A673 (cell line): Measurements from ENCODE around the gene GID4. TPM values are rescaled to one million over a fixed set of nuclear protein-coding genes. Genes with fewer than 3 reads are reported as not detected.

ENCODE experiments used
- BruUV-seq: library from RNA; stranded (reverse); fragments of 400-500 nt; replicated peaks from 2 replicates; lab custom pipeline; 2021; lab: Mats Ljungman, UMichigan
- CTCF ChIA-PET: fragments of 300-600 bp; sonication (Branson Sonifier 250); formaldehyde crosslinking; loops from one replicate; lab custom pipeline; 2022; ENCODE audit warnings: antibody characterized with exemption; lab: Charles Lee
- POLR2A ChIA-PET: fragments of 300-600 bp; sonication (Branson Sonifier 250); formaldehyde crosslinking; loops from one replicate; lab custom pipeline; 2022; ENCODE audit warnings: antibody characterized with exemption; ENCODE audit not compliant: low non-redundant PET; lab: Charles Lee
- DNase-seq: peaks from one replicate; pipeline ENCODE4 v3.0.0-alpha.2; 2015; ENCODE audit warnings: low spot score
- H3K27ac ChIP-seq: fragments of 200-600 bp; sonication (generic); 2 replicates; pipeline ENCODE4 v1.5.1; 2016; ENCODE audit warnings: mixed run types, low read depth, mild to moderate bottlenecking, mixed read lengths, antibody characterized with exemption, low read length; ENCODE audit not compliant: poor library complexity, severe bottlenecking
- H3K27me3 ChIP-seq: fragments of 200-600 bp; sonication (generic); replicated peaks from 2 replicates; pipeline ENCODE4 v1.6.1; 2017; ENCODE audit warnings: mixed run types, low read depth, mild to moderate bottlenecking, mixed read lengths, antibody characterized with exemption, low read length; ENCODE audit not compliant: insufficient read depth, poor library complexity
- H3K36me3 ChIP-seq: fragments of 200-600 bp; sonication (generic); 2 replicates; pipeline ENCODE4 v1.6.1; 2016; ENCODE audit warnings: mixed run types, mild to moderate bottlenecking, mixed read lengths, antibody characterized with exemption, low read length; ENCODE audit not compliant: insufficient read depth, poor library complexity, severe bottlenecking
- H3K4me1 ChIP-seq: fragments of 200-600 bp; sonication (generic); 2 replicates; pipeline ENCODE4 v1.6.1; 2017; ENCODE audit warnings: mixed run types, mild to moderate bottlenecking, mixed read lengths, antibody characterized with exemption, low read length; ENCODE audit not compliant: insufficient read depth, poor library complexity, severe bottlenecking
- H3K4me3 ChIP-seq: fragments of 200-600 bp; sonication (generic); 2 replicates; pipeline ENCODE4 v1.5.1; 2016; ENCODE audit warnings: low read depth, mixed run types, mild to moderate bottlenecking, mixed read lengths, low read length; ENCODE audit not compliant: poor library complexity, severe bottlenecking
- H3K9me3 ChIP-seq: fragments of 200-600 bp; sonication (generic); 2 replicates; pipeline ENCODE4 v1.6.1; 2016; ENCODE audit warnings: mixed run types, low read depth, mild to moderate bottlenecking, mixed read lengths, antibody characterized with exemption, low read length; ENCODE audit not compliant: poor library complexity, severe bottlenecking
- EZH2 ChIP-seq: fragments of 200-600 bp; sonication (generic); IDR thresholded peaks from 2 replicates; pipeline ENCODE4 v1.6.1; 2017; ENCODE audit warnings: borderline replicate concordance, low read depth, mild to moderate bottlenecking, mixed read lengths, antibody characterized with exemption, low read length; ENCODE audit not compliant: poor library complexity, severe bottlenecking
- intact Hi-C: fragments of 100-400 bp; cut with micrococcal nuclease; formaldehyde crosslinking; loops from one replicate; pipeline ENCODE4 v1.10.0; 2022; ENCODE audit not compliant: unreplicated experiment
- total RNA-seq: library from RNA; stranded (reverse); gene quantifications from 2 replicates; pipeline ENCODE4 v1.2.3, GENCODE V29; 2021
- TF ChIP-seq, protein P1 (sequence below): fragments of 300-800, 200-600 bp; sonication (generic); conservative IDR thresholded peaks from 2 replicates; pipeline ENCODE4 v1.5.1; 2017; ENCODE audit warnings: low read depth, mild to moderate bottlenecking, antibody characterized with exemption, low read length, moderate library complexity, mixed read lengths

The GID4 gene
- total RNA-seq, 1 experiment from 2014 or later: 14.0 TPM

DNA sequence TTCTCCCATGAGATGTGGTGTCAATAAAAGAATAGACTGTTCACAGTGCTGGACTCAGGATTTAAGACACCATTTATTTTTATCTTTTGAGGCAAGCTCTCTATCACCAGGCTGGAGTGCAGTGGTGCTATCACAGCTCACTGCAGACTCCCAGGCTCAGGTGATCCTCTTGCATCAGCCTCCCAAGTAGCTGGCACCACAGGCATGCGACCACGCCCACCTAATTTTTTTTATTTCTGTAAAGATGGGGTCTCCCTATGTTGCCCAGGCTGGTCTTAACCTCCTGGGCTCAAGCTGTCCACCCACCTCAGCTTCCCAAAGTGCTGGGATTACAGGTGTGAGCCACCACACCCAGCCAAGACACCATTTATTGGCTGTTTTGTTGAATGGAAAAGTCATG is 29.9 kb downstream of the GID4 start:
- intact Hi-C loops: no loop called here
- Histone ChIP-seq H3K4me3 (no peak overlapping the region), H3K9me3 (no peaks in the 10 kb centered on the region), H3K4me1 (peaks cover 10% of the 10 kb centered on the region), H3K36me3 (no peaks in the 10 kb centered on the region), H3K27me3 (no peaks in the 10 kb centered on the region), H3K27ac (no peak overlapping the region)
- TF ChIP-seq EZH2: no peak
- TF ChIP-seq, protein P1, sequence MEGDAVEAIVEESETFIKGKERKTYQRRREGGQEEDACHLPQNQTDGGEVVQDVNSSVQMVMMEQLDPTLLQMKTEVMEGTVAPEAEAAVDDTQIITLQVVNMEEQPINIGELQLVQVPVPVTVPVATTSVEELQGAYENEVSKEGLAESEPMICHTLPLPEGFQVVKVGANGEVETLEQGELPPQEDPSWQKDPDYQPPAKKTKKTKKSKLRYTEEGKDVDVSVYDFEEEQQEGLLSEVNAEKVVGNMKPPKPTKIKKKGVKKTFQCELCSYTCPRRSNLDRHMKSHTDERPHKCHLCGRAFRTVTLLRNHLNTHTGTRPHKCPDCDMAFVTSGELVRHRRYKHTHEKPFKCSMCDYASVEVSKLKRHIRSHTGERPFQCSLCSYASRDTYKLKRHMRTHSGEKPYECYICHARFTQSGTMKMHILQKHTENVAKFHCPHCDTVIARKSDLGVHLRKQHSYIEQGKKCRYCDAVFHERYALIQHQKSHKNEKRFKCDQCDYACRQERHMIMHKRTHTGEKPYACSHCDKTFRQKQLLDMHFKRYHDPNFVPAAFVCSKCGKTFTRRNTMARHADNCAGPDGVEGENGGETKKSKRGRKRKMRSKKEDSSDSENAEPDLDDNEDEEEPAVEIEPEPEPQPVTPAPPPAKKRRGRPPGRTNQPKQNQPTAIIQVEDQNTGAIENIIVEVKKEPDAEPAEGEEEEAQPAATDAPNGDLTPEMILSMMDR: no peak
- ChIA-PET POLR2A (no interaction called here), CTCF (no interaction called here)
- no peak for DNase-seq
- BruUV-seq: no TSS peak

DNA sequence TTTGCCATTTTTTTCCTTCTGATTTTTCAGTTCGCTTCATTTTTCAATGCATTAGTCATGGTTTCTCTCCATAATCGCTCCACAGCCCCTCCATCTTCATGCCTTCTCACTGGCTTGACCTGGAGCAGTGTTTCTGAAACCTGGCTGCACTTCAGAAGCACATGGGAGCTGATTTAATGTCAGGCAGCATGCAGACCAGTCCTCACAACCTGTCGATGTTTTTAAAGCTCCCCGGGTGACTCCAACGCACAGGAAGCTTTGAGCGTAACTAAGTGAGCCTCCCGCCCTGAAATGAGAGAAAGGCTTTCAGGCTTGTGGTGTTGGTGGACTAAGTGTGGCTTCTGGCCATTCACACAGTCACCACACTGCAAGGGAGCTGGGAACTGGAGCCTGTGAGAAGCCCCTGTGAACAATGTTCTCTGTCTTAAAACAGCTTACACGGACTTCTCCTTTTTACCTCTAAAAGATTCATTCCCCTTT is 31.7 kb downstream of the GID4 start:
- no peaks in the 10 kb centered on the region for H3K9me3 ChIP-seq
- intact Hi-C loops: no loop called here
- BruUV-seq: no TSS peak
- H3K36me3 ChIP-seq: no peaks in the 10 kb centered on the region
- DNase-seq: peak; percentile 42
- H3K4me1 ChIP-seq: peaks cover 10% of the 10 kb centered on the region
- no peak overlapping the region for H3K27ac ChIP-seq
- ChIA-PET CTCF (interaction anchor here (0.6 kb wide), 1 partner anchor 112 kb away, joined by 3 read pairs; no protein-coding TSS in a partner anchor), POLR2A (no interaction called here)
- H3K27me3 ChIP-seq: no peaks in the 10 kb centered on the region
- H3K4me3 ChIP-seq: peak overlapping the region; percentile 3
- no peak for TF ChIP-seq EZH2

DNA sequence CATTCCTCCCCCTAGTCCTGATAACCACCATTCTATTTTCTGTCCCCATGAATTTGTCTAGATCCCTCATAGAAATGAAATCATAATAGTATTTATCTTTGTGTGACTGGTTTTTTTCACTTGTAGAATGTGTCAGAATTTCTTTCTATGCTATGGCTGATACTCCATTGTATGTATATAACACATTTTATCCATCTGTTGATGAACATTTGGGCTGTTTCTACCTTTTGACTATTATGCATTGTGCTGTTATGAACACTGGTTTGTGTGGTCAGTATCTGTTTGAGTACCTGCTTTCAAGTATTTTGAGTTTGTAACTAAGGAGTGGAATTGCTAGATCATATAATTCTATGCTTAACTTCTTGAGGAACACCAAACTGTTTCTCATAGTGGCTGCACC is 32.5 kb downstream of the GID4 start:
- no peak for TF ChIP-seq EZH2
- TF ChIP-seq, protein P1: no peak
- DNase-seq: no peak
- ChIA-PET POLR2A (no interaction called here), CTCF (no interaction called here)
- Histone ChIP-seq H3K4me1 (peaks cover 10% of the 10 kb centered on the region), H3K27me3 (no peaks in the 10 kb centered on the region), H3K4me3 (no peak overlapping the region), H3K9me3 (no peaks in the 10 kb centered on the region), H3K27ac (no peak overlapping the region), H3K36me3 (no peaks in the 10 kb centered on the region)
- BruUV-seq: no TSS peak
- intact Hi-C loops: no loop called here
